Fibroblast of skin of abdomen (primary cell): ENCODE data around the gene SHKBP1.

Source experiments
- DNase-seq: peaks from one replicate; pipeline ENCODE4 v3.0.0-alpha.2; 2013

SHKBP1 gene

DNA sequence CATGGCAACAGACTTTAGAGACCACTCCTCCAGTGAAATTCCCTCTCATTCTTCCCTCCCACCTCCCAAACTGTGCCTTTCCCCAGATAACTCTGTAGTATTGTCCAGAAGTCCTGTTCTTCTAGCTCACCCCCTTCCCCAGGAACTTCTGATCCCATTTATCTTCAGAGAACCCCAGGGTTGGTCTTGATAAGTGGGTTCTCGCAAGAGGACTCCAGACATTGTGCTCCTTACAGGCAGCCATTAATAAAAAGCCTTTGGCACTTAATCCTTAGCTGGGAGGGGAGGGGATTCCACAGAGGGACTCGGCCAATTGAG, 26.4 kb downstream of the SHKBP1 start:
- DNase-seq: no peak

DNA sequence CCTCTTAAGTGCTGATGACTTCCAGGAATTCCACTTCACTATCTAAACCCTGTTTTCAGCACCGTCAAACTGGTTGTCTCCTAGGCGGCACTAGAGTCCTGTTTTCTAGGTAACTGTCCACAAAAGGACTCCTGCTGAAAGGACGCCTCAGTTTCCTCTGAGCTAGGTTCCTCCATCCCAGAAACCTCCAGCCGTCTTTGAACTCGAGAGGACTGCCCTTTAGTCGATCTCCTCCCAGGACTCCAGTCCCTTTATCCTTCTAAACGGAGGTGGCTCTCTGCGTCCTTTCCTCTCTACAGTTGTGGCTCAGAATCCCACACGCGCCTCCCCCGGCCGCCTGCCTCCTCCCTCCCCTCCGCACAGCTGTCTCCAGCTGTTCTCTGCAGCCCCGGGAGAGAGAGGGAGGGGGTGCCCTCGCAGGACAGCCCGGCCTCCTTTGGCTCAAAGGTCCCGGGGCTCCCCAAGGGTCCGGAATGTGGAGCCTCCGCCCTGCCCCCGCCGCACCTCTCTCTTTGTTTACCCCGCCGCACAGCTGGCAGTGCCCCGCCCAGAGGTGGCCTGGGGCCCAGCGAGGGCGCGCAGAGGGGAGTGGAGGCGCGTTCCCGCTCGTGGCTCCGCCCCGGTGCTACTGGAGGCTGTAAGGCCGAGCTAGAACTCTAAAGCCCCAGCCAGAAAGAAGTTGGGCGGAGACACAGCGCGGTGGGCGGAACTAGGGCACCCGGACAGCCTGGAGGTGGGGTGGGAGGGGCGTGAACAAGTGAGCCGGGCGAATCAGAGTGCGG, 26.9 kb downstream of the SHKBP1 start:
- DNase-seq: peak; percentile 88

DNA sequence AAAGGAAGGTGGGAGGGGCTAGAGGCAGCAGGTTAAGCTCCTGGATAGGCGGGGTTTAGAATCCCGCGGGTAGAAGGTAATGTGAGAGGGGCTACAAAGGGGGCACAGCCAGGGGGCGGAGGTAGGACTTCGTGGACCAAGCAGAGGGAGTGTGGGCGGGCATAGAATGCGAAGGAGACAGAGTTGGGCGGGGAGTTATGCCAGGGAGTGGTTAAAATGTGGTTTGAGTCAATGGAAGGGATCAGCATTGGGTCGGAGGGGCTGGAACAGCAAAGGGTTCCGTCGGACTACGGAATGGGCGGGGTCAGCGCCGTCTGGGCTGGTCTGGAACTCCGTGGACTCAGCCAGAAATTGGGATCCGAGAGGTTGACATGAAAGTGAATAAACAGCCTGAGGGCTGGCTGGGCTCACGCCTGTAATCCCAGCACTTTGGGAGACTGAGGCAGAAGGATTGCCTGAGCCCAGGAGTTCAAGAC, 27.5 kb downstream of the SHKBP1 start:
- DNase-seq: no peak

DNA sequence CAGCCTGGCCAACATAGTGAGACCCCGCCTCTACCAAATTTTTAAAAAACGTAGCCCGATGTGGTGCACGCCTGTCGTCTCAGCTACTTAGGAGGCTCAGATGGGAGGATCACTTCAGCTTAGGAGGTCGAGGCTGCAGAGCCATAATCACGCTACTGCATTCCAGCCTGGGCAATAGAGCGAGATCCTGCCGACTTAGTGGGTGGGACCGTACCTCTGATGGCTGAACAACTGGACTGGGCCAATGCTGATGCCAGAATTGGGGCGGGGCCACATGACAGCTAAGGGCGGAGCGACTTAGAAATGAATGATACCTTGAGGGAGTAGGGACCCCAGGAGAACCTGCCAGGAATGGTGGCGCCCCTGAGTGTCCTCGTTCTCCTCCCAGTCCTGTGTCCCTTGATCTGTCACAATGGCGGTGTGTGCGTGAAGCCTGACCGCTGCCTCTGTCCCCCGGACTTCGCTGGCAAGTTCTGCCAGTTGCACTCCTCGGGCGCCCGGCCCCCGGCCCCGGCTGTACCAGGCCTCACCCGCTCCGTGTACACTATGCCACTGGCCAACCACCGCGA, 28.1 kb downstream of the SHKBP1 start:
- DNase-seq: no peak

DNA sequence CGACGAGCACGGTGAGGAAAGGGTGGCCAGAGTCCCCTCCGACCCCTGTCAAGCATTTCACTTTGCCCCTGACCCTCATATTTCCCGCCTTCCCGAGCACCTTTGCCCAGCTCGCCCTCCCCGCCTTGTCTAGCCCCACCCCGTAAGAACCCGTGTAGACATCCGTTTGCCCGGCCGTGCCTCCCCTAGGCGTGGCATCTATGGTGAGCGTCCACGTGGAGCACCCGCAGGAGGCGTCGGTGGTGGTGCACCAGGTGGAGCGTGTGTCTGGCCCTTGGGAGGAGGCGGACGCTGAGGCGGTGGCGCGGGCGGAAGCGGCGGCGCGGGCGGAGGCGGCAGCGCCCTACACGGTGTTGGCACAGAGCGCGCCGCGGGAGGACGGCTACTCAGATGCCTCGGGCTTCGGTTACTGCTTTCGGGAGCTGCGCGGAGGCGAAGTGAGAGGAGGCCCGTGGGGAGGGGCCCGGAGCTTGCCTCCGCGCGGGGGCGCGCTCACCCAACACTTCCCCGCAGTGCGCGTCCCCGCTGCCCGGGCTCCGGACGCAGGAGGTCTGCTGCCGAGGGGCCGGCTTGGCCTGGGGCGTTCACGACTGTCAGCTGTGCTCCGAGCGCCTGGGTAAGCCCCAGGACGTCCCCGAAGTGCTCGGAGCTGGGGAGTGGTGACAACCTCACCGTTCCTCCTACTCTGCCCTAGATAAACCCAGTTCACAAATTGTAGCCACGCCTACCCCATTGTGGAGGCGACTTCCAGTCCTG, 28.7 kb downstream of the SHKBP1 start:
- DNase-seq: peak; percentile 40

DNA sequence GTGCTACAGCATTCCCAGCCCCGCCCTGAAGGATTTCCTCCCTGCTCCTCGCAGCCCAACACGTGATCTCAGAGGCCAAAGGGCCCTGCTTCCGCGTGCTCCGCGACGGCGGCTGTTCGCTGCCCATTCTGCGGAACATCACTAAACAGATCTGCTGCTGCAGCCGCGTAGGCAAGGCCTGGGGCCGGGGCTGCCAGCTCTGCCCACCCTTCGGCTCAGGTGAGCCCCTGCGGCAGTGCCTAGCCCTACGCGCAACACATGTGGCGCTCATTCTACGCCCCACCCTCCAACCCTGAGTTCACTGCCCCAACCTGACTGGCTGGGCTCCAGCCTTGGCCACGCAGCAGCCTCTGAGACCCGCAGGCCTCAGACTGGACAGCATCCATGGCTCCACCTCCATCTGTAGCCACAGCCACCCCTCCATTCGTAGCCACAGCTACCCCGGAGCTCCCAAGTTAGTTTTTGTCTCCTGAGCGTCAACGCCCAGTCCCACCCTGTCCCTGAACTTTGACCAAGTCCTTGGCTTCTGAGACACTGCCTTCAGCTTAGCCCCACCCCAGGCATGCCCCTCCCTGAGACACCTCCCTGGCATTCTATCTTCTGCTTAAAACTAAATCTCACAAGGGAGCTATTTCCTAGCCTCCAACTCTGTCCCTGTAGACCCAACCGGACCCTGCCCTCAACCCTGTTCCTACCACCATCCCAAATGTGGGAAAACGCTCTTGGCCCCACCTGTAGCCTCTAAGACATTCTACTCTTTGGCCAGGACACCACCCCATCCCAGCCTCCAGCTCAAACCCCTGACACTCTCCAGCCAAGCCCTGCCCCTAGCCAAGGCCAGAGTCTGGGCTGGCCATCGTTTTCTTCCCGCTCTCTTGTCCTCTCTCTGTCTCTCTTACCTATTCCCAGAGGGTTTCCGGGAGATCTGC, 30.9 kb downstream of the SHKBP1 start:
- DNase-seq: no peak

DNA sequence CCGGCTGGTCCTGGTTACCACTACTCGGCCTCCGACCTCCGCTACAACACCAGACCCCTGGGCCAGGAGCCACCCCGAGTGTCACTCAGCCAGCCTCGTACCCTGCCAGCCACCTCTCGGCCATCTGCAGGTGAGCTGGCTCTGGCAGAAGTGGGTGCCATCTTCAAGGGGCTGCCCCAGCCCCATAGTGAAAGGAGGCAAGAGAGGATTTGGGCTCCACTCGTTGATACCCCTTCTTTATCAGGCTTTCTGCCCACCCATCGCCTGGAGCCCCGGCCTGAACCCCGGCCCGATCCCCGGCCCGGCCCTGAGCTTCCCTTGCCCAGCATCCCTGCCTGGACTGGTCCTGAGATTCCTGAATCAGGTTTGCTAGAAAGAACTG, 31.6 kb downstream of the SHKBP1 start:
- no peak for DNase-seq

DNA sequence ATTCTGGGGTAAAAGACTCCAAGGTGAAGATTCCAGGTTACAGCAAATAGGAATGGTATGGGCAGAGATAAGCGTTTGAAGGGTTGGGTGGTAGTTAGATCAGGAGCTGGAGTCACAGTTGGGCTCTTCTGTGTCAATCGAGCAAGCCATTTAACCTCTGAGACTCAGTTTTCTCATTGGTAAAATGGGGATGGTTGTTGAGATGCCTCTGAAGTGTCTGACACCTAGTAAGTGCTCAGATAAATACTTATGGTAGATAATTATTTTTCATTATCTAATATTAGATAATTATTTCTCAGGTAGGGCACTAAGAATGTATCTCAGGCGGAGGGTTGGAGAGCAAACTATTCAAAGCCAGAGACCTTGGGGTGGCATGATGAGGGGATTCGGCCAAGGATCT, 32.3 kb downstream of the SHKBP1 start:
- DNase-seq: no peak

DNA sequence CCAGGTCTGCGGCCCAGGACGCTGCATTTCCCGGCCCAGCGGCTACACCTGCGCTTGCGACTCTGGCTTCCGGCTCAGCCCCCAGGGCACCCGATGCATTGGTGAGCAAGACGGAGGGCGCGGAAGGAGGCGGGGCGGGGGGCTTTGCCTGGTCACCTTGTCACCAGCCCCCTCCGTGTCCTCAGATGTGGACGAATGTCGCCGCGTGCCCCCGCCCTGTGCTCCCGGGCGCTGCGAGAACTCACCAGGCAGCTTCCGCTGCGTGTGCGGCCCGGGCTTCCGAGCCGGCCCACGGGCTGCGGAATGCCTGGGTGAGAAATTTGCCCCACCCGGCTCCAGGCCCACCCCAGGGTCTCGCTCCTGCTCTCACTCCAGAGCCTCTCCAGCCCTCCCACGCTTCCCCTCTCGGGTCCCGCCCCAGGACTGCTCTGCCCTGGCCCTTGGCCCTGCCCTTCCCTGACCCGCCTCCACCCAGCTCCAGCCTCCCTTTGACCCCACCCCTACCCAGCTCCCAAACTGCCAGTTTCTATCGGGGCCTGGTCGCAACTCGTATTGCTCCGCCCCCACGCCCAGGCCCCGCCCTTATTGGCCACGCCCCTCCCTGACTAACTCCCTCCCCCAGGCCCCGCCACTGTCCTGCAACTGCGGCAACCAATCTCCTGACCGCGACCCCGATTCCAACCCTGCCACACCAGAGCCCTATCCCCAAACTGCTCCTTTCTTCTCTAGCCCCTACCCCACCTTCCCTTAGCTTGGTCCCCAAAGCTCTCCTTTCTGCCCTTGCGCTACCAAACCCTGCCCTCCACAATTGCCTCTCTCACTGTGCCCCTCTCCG, 33.1 kb downstream of the SHKBP1 start:
- DNase-seq: peak; percentile 75

DNA sequence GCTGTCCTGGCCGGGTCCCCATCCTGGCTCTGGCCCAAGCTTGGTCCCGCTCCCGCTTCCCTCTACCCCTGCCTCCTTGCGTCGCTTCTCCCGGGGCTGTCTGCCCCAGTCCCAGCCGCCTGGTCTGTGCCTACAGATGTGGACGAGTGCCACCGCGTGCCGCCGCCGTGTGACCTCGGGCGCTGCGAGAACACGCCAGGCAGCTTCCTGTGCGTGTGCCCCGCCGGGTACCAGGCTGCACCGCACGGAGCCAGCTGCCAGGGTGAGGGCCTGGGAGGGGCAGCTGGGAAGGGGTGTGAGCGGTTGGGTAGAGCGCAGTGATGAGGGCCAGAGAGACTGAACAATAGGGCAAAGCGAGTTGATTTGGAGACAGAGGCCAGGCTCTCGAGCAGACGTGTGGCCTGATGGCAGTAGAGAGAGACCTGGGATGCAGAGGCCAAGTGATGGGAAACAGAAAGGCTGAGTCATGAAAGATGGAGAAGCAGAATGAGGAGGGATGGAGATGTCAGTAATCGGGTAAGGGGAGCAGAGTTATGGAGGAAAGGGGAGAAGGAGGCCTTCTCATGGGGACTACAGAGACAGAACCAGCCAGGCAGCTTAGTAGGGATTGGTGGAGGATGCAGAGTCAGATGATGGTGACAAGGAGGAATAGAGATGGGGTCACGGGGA, 33.9 kb downstream of the SHKBP1 start:
- no peak for DNase-seq

DNA sequence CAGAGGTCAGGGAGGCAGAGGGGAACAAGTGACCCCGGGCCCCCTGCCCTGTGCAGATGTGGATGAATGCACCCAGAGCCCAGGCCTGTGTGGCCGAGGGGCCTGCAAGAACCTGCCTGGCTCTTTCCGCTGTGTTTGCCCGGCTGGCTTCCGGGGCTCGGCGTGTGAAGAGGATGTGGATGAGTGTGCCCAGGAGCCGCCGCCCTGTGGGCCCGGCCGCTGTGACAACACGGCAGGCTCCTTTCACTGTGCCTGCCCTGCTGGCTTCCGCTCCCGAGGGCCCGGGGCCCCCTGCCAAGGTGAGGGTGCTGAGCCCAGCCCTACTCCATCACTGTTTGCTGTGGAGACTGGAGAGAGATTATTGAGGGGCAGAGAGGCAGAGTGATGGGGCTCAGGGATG, 34.4 kb downstream of the SHKBP1 start:
- no peak for DNase-seq

DNA sequence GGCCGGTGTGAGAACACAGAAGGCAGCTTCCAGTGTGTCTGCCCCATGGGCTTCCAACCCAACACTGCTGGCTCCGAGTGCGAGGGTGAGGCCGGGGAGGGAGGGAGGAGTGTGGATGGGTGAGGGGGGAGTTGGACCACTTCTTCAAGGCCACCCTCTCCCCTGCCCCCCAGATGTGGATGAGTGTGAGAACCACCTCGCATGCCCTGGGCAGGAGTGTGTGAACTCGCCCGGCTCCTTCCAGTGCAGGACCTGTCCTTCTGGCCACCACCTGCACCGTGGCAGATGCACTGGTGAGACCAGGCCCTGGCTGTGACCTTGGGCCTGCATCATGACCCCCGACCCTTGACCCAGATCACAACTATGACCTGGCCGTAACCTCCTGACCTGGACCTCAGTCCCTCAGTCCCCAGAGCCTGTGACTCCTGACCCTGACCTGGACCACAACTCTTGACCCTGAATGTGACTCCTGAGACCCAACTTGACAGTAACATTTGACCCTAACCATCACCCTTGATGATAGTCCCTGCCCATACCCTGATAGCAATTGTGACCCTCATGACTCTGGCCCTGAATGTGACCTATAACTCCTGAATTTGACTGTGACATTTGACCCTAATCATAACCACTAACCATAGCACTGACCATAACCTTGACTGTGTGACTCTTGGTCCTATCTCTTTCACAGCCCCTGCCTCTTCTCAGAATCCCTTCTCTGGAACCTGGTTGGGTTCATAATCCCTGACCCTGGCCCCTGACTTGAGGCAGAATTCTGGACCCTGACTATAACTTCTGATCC, 35.4 kb downstream of the SHKBP1 start:
- DNase-seq: no peak

DNA sequence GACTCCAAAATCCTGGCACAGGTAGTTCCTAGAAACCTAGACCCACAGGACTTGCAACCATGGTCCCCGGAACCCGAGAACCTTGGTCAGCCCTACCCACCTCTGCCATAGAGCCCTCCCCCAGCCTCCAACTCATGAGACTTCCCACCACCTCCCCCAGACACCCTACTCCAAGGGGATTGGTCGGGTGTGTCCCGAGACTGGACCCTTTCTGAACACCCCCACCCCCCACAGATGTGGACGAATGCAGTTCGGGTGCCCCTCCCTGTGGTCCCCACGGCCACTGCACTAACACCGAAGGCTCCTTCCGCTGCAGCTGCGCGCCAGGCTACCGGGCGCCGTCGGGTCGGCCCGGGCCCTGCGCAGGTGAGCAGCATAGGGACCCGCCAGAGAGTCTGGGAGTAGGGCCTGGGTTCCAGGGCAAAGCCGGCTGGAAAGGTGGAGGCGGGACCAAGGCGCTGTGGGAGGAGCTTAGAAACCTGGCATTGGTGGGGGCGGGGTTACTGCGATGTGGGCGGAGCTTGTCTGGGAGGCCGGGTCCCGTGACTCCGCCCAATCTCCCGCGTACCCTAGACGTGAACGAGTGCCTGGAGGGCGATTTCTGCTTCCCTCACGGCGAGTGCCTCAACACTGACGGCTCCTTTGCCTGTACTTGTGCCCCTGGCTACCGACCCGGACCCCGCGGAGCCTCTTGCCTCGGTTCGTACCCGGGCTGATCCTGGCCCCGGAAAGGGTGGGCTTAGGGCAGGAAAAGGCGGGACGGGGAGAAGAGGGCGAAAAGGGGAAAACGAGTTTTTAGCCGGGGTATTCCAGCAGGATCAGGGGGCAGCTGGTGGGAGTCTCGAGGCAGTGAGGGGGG, 36.4 kb downstream of the SHKBP1 start:
- DNase-seq: peak; percentile 31

DNA sequence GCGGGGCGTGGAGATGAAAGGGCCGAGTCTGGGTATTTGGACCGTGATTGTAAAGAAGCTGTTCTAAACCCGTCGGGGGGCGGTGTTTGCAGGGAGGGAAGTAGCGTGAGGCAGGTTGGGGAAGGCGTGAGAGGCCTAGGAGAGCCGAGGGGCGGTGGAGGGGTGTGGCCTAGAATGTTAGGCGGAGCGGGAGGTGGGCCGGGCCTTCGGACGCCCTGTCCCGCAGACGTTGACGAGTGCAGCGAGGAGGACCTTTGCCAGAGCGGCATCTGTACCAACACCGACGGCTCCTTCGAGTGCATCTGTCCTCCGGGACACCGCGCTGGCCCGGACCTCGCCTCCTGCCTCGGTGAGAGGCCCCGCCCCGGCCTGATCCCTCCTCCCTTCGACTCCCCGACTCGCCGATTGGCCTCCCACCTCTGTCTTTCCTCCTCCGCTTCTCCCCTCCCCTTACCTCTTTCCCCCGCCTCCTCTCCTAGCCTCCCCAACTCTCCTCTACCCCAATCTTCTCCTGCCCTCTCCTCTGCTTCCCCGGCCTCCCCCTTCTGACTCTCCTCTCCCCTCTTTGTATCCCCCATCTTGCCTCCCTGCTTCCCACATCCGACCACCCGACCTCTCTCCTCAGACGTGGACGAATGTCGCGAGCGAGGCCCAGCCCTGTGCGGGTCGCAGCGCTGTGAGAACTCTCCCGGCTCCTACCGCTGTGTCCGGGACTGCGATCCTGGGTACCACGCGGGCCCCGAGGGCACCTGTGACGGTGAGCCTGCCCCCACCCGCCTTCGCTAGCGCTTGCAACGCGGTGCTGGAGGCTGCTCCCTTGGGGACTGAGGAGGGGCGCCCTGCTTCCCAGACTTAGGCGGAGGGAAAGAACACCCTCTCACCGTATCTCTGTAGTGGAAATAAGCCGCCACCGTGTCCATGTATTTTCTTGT, 37.3 kb downstream of the SHKBP1 start:
- DNase-seq: peak; percentile 79

DNA sequence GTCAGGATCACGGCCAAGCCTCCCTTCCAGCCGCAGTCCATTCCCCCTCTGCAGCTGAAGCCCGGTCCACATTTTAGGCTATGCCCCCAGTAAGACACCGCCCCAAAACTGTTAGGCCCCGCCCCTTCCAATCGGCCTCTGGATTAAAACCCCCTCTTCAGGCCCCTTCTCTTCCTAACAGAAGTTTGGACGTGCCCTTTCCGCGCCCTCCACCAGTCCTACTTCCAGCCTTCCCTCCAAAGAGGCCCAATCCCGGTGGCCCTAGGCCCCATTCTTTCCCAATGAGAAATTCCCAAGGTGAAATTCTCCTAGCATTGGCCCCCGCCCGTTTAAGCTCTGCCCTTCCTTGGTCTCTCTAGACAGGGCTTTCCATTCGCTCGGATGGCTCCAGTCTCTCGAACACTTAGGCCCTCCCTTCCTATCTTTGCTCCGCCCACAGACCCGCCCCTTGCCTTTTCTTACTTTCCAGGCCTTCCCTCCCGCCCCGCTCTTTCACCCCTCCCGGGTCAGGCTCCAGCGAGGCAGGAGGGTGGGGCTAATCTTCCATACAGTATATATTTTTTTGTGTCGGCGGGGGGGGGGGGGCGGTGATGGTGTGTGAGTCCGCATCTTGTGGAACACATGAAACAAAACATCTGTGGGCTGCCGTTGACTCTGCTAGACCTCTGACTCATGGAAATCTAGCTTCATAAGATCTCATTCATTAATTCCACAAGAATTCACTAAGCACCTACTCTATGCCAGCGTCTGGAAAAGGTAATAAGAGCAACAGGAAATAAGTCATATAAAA, 38.1 kb downstream of the SHKBP1 start:
- peak; percentile 96 for DNase-seq

DNA sequence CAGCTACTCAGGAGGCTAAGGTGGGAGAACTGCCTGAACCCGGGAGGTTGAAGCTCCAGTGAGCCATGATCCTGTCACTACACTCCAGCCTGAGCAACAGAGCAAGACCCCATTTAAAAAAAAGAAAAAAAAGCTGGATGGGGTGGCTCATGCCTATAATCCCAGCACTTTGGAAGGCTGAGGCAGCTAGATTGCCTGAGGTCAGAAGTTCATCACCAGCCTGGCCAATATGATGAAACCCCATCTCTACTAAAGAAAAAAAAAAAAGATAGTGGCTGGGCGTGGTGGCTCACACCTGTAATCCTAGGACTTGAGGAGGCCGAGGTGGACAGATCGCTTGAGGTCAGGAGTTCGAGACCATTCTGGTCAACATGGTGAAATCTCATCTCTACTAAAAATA, 39.5 kb downstream of the SHKBP1 start:
- DNase-seq: no peak

DNA sequence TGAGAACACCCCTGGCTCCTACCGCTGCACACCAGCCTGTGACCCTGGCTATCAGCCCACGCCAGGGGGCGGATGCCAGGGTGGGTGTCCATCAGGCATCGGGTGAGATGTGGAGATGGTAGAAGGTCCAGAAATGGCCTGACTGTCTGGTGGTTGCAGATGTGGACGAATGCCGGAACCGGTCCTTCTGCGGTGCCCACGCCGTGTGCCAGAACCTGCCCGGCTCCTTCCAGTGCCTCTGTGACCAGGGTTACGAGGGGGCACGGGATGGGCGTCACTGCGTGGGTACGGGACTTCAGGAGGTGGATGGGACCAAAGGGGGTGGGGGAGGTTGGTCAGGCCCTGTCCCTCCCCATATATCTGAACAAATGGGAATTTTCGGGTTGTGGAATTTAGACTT, 40.3 kb downstream of the SHKBP1 start:
- DNase-seq: no peak
